K562 (cell line): ENCODE data around the gene PPP1R13L. TPM values are rescaled to one million over a fixed set of nuclear protein-coding genes. Genes with fewer than 3 reads are reported as not detected.

Source experiments
- ATF7 ChIP-seq: fragments of 450-650 bp; IDR thresholded peaks from 2 replicates; pipeline ENCODE4 v1.7.1; 2014; ENCODE audit warnings: mild to moderate bottlenecking, moderate library complexity
- BRCA1 ChIP-seq, 2 experiments: fragments of 450-650 bp in 1 of 2; sonication (generic) in 1 of 2; formaldehyde crosslinking in 1 of 2; IDR thresholded peaks; 2 replicates each; pipeline versions ENCODE4 v1.5.0 to v1.6.1; 2017 to 2020; ENCODE audit warnings: mild to moderate bottlenecking in 1 of 2, missing genetic modification reagents in 1 of 2
- CBX1 ChIP-seq: sonication (generic); IDR thresholded peaks from 2 replicates; pipeline ENCODE4 v1.6.1; 2016; ENCODE audit warnings: antibody characterized with exemption, low read depth, mild to moderate bottlenecking
- CLOCK ChIP-seq: fragments of 250-450 bp; sonication (Bioruptor Pico); IDR thresholded peaks from 2 replicates; pipeline ENCODE4 v1.4.0; 2020; ENCODE audit warnings: mild to moderate bottlenecking, moderate library complexity, borderline replicate concordance
- E2F8 ChIP-seq: fragments of 450-650 bp; IDR thresholded peaks from 2 replicates; pipeline ENCODE4 v1.7.1; 2018; ENCODE audit warnings: mild to moderate bottlenecking, low read depth; ENCODE audit not compliant: partially characterized antibody
- EHMT2 ChIP-seq: fragments of 450-650 bp; IDR thresholded peaks from 2 replicates; pipeline ENCODE4 v1.6.1; 2018; ENCODE audit warnings: antibody characterized with exemption
- ESRRB ChIP-seq: fragments of 250-450 bp; sonication (Bioruptor Pico); IDR thresholded peaks from 2 replicates; pipeline ENCODE4 v1.5.0; 2020; ENCODE audit warnings: mild to moderate bottlenecking, moderate library complexity, borderline replicate concordance
- LCOR ChIP-seq: sonication (generic); formaldehyde crosslinking; IDR thresholded peaks from 2 replicates; pipeline ENCODE4 v1.8.0; 2022; ENCODE audit warnings: mild to moderate bottlenecking, missing genetic modification reagents
- MCM3 ChIP-seq: fragments of 450-650 bp; IDR thresholded peaks from 2 replicates; pipeline ENCODE4 v1.6.1; 2016
- MITF ChIP-seq: IDR thresholded peaks from 2 replicates; pipeline ENCODE4 v1.6.1; 2014; ENCODE audit warnings: antibody characterized with exemption
- NFIX ChIP-seq: fragments of 250-450 bp; sonication (Bioruptor Pico); IDR thresholded peaks from 2 replicates; pipeline ENCODE4 v1.4.0; 2020; ENCODE audit warnings: low read depth, mild to moderate bottlenecking, moderate library complexity
- NR4A1 ChIP-seq, 2 experiments: fragments of 250-450 bp in 1 of 2; fragments of 450-650 bp in 1 of 2; sonication (Bioruptor Pico) in 1 of 2; IDR thresholded peaks; 2 replicates each; pipeline versions ENCODE4 v1.4.0 to v1.6.1; 2016 to 2020; ENCODE audit warnings: mild to moderate bottlenecking in 2 of 2, missing compliant biosample characterization in 1 of 2, missing genetic modification characterization in 1 of 2, moderate library complexity in 1 of 2
- SFPQ ChIP-seq: fragments of 200-400 bp; formaldehyde crosslinking; IDR thresholded peaks from 2 replicates; pipeline ENCODE4 v1.6.1; 2017; ENCODE audit warnings: mild to moderate bottlenecking, low read depth, low read length, moderate library complexity
- SNIP1 ChIP-seq: fragments of 450-650 bp; IDR thresholded peaks from 2 replicates; pipeline ENCODE4 v1.7.1; 2017; ENCODE audit warnings: low read depth, mild to moderate bottlenecking
- SRSF7 ChIP-seq: fragments of 200-400 bp; formaldehyde crosslinking; optimal IDR thresholded peaks from 2 replicates; pipeline ENCODE3; 2017; ENCODE audit warnings: mild to moderate bottlenecking, low read depth, low read length
- ZEB2 ChIP-seq: fragments of 450-650 bp; IDR thresholded peaks from 2 replicates; pipeline ENCODE4 v1.6.1; 2016
- ZNF23 ChIP-seq: fragments of 250-450 bp; sonication (Bioruptor Pico); IDR thresholded peaks from 2 replicates; pipeline ENCODE4 v1.4.0; 2020; ENCODE audit warnings: mild to moderate bottlenecking
- ZNF41 ChIP-seq: fragments of 250-450 bp; sonication (Bioruptor Pico); conservative IDR thresholded peaks from 2 replicates; pipeline ENCODE4 v1.4.0; 2020; ENCODE audit warnings: mild to moderate bottlenecking
- ZNF583 ChIP-seq: fragments of 250-450 bp; sonication (Bioruptor Pico); IDR thresholded peaks from 2 replicates; pipeline ENCODE4 v1.4.0; 2020
- polyA plus RNA-seq, 8 experiments: library from polyadenylated mRNA; depleted of rRNA in 4 of 8; stranded (reverse) in 5 of 8; unstranded in 3 of 8; fragments of >200 nt; fragmentation: Nextera tagmentation in 2 of 8; fragmentation: Illumina TruSeq in 1 of 8; extraction: Ambion mirVana in 2 of 8; extraction: Trizol in 1 of 8; gene quantifications; 2 replicates each; pipeline versions ENCODE4 v1.2.1 to v1.2.3, GENCODE V29; 2011 to 2014; ENCODE audit warnings: inconsistent platforms in 1 of 8, missing spikeins in 1 of 8
- total RNA-seq, 7 experiments: library from RNA; depleted of rRNA in 6 of 7; stranded (reverse); fragments of >200 nt in 6 of 7; fragmentation: Illumina TruSeq in 2 of 7; extraction: Trizol in 2 of 7; gene quantifications; 2 replicates each; pipeline versions ENCODE4 v1.2.1 to v1.2.3, GENCODE V29; 2011 to 2021; ENCODE audit warnings: low replicate concordance in 1 of 7

Gene PPP1R13L
- total and polyA plus RNA-seq, 9 of the 15 experiments (the other 6 are each of a cell fraction or from before 2014, with no cell fraction given): 0.32 to 6.7 (median 2.0) TPM

- TF ChIP-seq E2F8: peak; percentile 36
- TF ChIP-seq ZNF41: no peak
- no peak for TF ChIP-seq MCM3
- TF ChIP-seq SNIP1: no peak
- TF ChIP-seq EHMT2: no peak
- no peak for TF ChIP-seq BRCA1 (IDR thresholded peaks at IDR 0.05)
- no peak for TF ChIP-seq BRCA1 (CRISPR knock-in tag; IDR thresholded peaks at IDR 0.05)
- no peak for TF ChIP-seq SFPQ
- no peak for TF ChIP-seq ZNF23 (CRISPR knock-in tag)
- TF ChIP-seq SRSF7: no peak
- no peak for TF ChIP-seq NR4A1 (CRISPR knock-in tag; IDR thresholded peaks at IDR 0.05)
- no peak; the same call in 1 of the 2 replicates for TF ChIP-seq NR4A1 (tag; IDR thresholded peaks at IDR 0.05)
- TF ChIP-seq ZEB2: no peak
- no peak for TF ChIP-seq NFIX (CRISPR knock-in tag)
- TF ChIP-seq CLOCK: no peak
- peak; percentile 78; the same call in 1 of the 2 replicates for TF ChIP-seq LCOR
- TF ChIP-seq CBX1: peak; percentile 27; the same call in 1 of the 2 replicates
- TF ChIP-seq MITF: no peak
- no peak for TF ChIP-seq ZNF583 (CRISPR knock-in tag)
- no peak for TF ChIP-seq ESRRB (CRISPR knock-in tag)
- TF ChIP-seq ATF7: peak; percentile 31
Observed at GRCh38 chr19:45404557-45405434, at the start of gene PPP1R13L (continued).
